GM19324 (cell line): ENCODE measurements around the gene NSG2.
"Not testable (repeated sequence)": the region's sequence is repeated elsewhere in the genome, so short reads cannot be mapped to it uniquely, and the experiment has no call there.

Experiments
- ATAC-seq: cut with Tn5 transposase; IDR thresholded peaks from one replicate; pipeline ENCODE4 v1.9.1; 2021; ENCODE audit warnings: mild to moderate bottlenecking, moderate library complexity; ENCODE audit not compliant: unreplicated experiment, low FRiP score

Gene NSG2

DNA sequence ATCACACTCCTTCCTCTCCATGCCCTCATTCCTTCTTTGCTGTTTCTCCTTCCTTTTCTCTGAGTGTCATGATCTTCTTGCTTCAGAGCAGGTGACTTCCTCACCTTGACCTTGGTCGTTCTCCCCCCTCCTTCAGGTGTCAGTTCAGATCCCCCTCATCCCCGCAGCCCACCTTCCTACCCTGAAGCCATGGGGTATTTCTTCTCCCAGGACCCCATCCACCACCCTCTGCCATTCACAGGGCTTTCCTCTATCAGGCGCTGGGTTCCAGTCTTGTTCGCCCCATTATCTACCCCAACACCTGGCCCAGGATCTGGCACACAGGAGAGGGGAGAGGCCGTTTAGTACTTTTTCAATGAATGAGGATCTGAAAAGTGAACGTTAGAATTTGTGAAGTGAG is 101.0 kb downstream of the NSG2 start:
- ATAC-seq, result no peak

DNA sequence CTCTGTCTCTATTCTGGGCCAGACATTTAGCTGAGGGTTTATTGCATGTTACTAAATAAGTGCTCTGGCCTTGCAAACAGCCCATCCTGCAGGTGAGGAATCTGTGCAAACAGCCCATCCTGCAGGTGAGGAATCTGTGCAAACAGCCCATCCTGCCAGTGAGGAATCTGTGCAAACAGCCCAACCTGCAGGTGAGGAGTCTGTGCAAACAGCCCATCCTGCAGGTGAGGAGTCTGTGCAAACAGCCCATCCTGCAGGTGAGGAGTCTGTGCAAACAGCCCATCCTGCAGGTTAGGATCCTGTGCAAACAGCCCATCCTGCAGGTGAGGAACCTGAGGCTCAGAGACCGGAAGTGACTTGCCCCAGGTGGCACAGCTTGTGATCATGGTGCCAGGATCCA is 101.5 kb downstream of the NSG2 start:
- not testable (repeated sequence) for ATAC-seq

DNA sequence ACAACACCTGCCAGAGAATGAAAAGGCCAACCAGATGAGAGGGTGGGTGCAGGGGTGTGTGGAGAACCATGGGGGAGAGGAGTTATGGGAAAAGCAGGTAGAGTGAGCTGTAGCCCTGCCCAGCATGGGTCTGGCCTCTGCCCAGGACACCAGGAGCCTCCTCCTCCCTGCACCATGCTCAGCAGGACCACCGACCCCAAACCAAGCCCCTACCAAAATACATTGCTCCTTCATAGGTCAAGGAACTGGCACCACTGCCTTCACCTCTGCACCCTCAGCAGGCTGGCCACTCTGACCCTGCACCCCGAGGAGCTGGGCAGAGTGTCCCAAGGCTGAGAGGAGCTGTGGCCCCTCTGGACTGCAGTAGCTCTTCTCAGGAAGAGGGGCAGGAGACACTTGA is 102.0 kb downstream of the NSG2 start:
- no peak for ATAC-seq

DNA sequence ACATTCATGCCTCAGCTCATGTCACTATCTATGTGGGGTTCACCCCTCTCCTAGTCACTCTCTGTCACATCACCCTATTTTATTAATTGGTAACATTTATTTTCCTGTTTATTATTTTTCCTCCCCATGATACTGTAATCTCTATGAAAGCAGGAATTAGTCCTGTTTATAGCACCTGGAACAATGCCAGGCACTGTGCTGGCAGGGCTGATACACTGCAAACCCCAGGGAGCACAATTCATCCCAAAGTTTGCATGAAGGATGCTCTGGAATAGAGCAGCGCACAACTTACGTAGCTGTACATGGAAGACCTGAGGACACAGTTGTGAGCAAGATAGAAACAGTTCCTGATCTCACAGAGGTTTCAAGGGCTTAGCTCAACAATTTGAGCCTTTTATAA is 103.2 kb downstream of the NSG2 start:
- ATAC-seq, result no peak

DNA sequence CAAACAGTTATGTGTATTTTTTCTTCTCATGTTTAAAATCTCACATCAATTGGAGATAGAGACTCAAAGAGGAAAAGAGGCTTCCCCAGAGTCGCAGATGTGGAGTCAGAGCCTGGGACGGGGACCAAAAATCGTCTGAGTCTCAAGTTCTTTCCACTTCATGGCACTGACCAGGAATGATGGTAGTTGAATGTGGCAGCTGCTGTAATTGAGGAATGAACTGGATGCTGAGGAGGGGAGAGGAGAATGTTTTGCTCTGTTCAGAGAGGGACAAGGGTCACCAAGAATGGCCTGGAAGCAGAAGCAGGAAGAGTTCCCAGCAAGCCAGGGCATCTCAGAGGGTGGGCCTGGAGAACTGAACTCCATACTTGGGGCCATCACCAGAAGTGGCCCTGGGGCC is 103.9 kb downstream of the NSG2 start:
- no peak for ATAC-seq

DNA sequence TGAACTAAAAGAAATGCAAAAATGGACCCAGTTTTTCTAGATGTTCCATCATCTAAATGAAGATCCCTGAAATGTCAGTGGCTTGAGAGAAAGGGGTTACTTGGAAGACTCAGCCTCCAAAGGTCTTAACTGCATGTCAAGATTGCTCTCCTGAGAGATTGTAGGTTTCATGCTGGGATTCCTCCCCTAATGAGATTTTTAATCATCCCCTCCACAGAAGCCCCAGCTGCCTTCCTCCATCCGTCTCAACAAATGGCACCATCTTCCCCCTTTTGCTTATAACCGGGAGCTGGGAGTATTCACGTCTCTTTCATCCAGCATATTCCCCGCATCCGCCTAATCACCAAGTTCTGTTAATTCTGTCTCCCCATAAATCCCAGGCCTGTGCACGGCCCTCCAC is 104.5 kb downstream of the NSG2 start:
- no peak for ATAC-seq

DNA sequence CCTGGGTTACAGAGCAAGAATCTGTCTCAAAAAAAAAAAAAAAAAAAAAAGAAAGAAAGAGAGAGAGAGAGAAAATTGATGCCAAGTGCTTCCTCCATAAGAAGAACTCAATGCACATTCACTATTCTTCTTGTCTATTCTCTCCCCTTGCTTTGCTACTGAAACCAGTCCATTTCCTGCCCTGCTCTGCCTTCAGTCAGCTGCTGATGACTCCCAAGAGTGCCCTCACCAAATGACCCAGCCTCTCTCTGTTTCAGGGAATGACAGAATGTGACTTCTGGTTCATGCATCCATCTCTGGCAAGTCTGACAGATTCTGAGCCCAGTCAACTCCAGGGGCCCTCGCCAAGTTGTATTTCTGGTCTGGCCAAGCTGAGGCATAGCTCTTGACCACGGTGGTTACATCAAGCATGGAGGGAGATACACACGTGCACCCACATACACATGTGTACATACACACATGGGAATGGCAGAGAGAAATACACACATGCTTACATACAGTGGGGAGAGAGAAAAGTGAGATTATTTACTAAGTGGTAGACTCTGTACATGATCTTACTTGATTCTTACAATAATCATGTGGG is 106.2 kb downstream of the NSG2 start:
- no peak for ATAC-seq

DNA sequence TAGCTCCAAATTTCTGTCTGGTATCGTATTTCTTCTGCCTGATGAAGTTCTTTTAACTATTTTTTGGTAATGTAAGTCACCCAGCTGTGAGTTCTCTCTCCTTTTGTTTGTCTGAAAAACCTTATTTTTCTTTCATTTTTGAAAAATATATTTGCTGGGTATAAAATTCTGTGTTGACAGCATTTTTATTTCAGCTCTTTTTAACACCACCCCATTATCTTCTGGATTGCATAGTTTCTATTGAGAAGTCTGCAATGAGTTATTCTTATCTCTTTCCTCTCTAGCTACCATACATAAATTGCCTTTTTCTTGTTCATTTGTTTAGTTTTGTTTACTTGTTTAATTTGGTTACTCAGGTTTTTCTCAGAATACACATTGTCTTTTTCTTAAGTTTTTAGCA is 109.1 kb downstream of the NSG2 start:
- no peak for ATAC-seq

DNA sequence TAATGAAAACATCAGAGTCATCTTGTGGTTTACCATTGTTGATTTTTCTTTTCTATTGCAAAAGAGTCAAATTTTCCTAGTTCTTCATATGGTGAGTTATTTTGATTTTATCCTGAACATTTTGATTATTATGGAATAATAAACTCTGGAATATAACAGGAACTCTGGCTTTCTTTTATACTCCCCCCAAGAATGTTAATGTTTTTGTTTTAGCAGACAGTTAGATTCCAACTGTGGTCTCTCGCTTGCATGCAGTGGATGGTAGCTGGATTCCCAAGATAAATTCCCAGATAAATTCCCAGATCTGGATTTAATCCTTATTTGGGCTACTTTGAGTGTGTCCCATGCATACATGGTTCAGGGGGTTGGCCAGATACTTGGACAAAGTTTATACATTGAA is 109.8 kb downstream of the NSG2 start:
- no peak for ATAC-seq

DNA sequence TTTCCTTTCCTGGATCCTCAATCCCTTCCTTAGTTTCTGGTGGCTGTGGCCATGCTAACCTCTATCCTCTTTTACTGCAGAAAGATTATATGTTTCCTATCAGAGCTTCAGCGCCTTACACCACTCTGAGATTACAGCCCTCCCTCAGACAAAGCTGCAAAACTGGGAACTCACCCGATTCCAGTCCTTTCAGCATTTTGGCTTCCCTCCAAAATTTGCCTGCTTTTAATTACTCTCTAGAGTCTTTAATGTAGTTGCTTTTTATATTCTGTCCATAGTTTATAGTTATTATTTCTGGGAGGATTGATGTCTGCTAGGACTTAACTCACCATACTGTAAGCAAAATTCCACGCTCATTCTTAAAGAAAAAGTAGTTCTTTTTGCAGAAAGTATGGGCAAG is 110.2 kb downstream of the NSG2 start:
- no peak for ATAC-seq

DNA sequence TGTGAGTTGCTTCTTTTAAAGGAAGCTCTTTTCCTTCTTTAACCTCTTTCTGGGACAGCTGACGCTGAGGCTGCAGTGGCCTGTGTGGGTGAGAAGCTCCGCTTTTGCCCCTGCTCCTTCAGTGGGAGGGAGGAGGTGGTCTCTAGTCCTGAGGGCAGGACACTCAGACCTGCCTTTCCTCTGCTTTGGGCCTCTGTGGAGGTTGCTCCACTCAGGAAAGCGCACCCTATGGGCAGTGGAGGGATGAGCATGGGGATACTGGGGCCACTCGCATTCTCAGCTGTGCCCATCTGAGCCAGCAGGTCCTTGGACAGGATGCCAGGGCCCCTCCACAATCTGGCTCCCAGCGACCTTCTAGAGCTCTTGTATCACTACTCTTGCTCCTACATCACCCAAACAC is 111.5 kb downstream of the NSG2 start:
- no peak for ATAC-seq
